Measurements from ENCODE around the gene PPP1R37. TPM values are rescaled to one million over a fixed set of nuclear protein-coding genes. Genes with fewer than 3 reads are reported as not detected.

The PPP1R37 gene
- total and polyA plus RNA-seq, 4 donors = 19.2 to 39.7 (median 25.9) TPM

GRCh38 chr19:45100846-45101252 is 7.9 kb downstream of the PPP1R37 start:
- H3K9ac ChIP-seq (ENCODE audit: insufficient read depth in 1 of 2, low read length in 2 of 2) = no peak overlapping the region
- no peak for ATAC-seq (ENCODE audit: insufficient read depth, low FRiP score)
- no peak overlapping the region for H3K4me3 ChIP-seq
- peaks cover 5 to 36% (median 20%) of the 10 kb centered on the region in 5 donors for H3K4me1 ChIP-seq (ENCODE audit: control insufficient read depth in 5 of 5, insufficient read depth in 5 of 5, low read length in 5 of 5)
- 83 to 93% methylated on average over 8 of the region's 8 CpGs for WGBS, 2 donors
- H3K27ac ChIP-seq (ENCODE audit: low read depth in 1 of 2, low read length in 1 of 2) = no peak overlapping the region
- DNase-seq = no peak
- H3K9me3 ChIP-seq (ENCODE audit: control insufficient read depth in 4 of 4, insufficient read depth in 3 of 4, low read length in 3 of 4) = no peaks in the 10 kb centered on the region
- no peaks in the 10 kb centered on the region for H3K27me3 ChIP-seq (ENCODE audit: control insufficient read depth in 3 of 3, insufficient read depth in 3 of 3, low read length in 2 of 3)
- TF ChIP-seq CTCF (IDR thresholded peaks at IDR 0.05; ENCODE audit: control extremely low read depth, extremely low read depth) = no peak
- H3K36me3 ChIP-seq (ENCODE audit: control insufficient read depth in 4 of 4, insufficient read depth in 4 of 4, low read length in 4 of 4) = peaks cover 0 to 2% (median 0%) of the 10 kb centered on the region in 4 donors

- WGBS, 2 donors = 88 to 93% methylated on average over 8 of the region's 8 CpGs
- Histone ChIP-seq H3K9ac (ENCODE audit: insufficient read depth in 1 of 2, low read length in 2 of 2) (no peak overlapping the region), H3K27me3 (ENCODE audit: control insufficient read depth in 3 of 3, insufficient read depth in 3 of 3, low read length in 2 of 3) (no peaks in the 10 kb centered on the region), H3K4me3 (no peak overlapping the region), H3K36me3 (ENCODE audit: control insufficient read depth in 4 of 4, insufficient read depth in 4 of 4, low read length in 4 of 4) (peaks cover 0 to 2% (median 0%) of the 10 kb centered on the region in 4 donors), H3K9me3 (ENCODE audit: control insufficient read depth in 4 of 4, insufficient read depth in 3 of 4, low read length in 3 of 4) (no peaks in the 10 kb centered on the region), H3K27ac (ENCODE audit: low read depth in 1 of 2, low read length in 1 of 2) (no peak overlapping the region), H3K4me1 (ENCODE audit: control insufficient read depth in 5 of 5, insufficient read depth in 5 of 5, low read length in 5 of 5) (peaks cover 5 to 30% (median 18%) of the 10 kb centered on the region in 5 donors)
- no peak for TF ChIP-seq CTCF (IDR thresholded peaks at IDR 0.05; ENCODE audit: control extremely low read depth, extremely low read depth)
- no peak for ATAC-seq (ENCODE audit: insufficient read depth, low FRiP score)
- no peak for DNase-seq
These were observed 8.8 kb downstream of the PPP1R37 start for GRCh38 chr19:45101806-45102205.

GRCh38 chr19:45102481-45102880 is 9.5 kb downstream of the PPP1R37 start:
- Histone ChIP-seq H3K27me3 (ENCODE audit: control insufficient read depth in 3 of 3, insufficient read depth in 3 of 3, low read length in 2 of 3) (no peaks in the 10 kb centered on the region), H3K9me3 (ENCODE audit: control insufficient read depth in 4 of 4, insufficient read depth in 3 of 4, low read length in 3 of 4) (no peaks in the 10 kb centered on the region), H3K9ac (ENCODE audit: insufficient read depth in 1 of 2, low read length in 2 of 2) (no peak overlapping the region), H3K4me3 (no peak overlapping the region), H3K4me1 (ENCODE audit: control insufficient read depth in 5 of 5, insufficient read depth in 5 of 5, low read length in 5 of 5) (peaks cover 5 to 28% (median 16%) of the 10 kb centered on the region in 5 donors), H3K36me3 (ENCODE audit: control insufficient read depth in 4 of 4, insufficient read depth in 4 of 4, low read length in 4 of 4) (no peaks in the 10 kb centered on the region), H3K27ac (ENCODE audit: low read depth in 1 of 2, low read length in 1 of 2) (no peak overlapping the region)
- no peak for DNase-seq
- WGBS, 2 donors = 97% methylated on average over 7 of the region's 7 CpGs
- ATAC-seq (ENCODE audit: insufficient read depth, low FRiP score) = no peak
- no peak for TF ChIP-seq CTCF (IDR thresholded peaks at IDR 0.05; ENCODE audit: control extremely low read depth, extremely low read depth)

GRCh38 chr19:45103156-45103507 is 10.2 kb downstream of the PPP1R37 start:
- H3K9me3 ChIP-seq (ENCODE audit: control insufficient read depth in 4 of 4, insufficient read depth in 3 of 4, low read length in 3 of 4) = no peaks in the 10 kb centered on the region
- H3K4me3 ChIP-seq = no peak overlapping the region
- ATAC-seq (ENCODE audit: insufficient read depth, low FRiP score) = no peak
- no peaks in the 10 kb centered on the region for H3K36me3 ChIP-seq (ENCODE audit: control insufficient read depth in 4 of 4, insufficient read depth in 4 of 4, low read length in 4 of 4)
- peaks cover 2 to 21% (median 10%) of the 10 kb centered on the region in 5 donors for H3K4me1 ChIP-seq (ENCODE audit: control insufficient read depth in 5 of 5, insufficient read depth in 5 of 5, low read length in 5 of 5)
- no peak overlapping the region for H3K27ac ChIP-seq (ENCODE audit: low read depth in 1 of 2, low read length in 1 of 2)
- H3K9ac ChIP-seq (ENCODE audit: insufficient read depth in 1 of 2, low read length in 2 of 2) = no peak overlapping the region
- WGBS, 2 donors = 39 to 55% methylated on average over 15 of the region's 15 CpGs
- H3K27me3 ChIP-seq (ENCODE audit: control insufficient read depth in 3 of 3, insufficient read depth in 3 of 3, low read length in 2 of 3) = no peaks in the 10 kb centered on the region
- TF ChIP-seq CTCF (IDR thresholded peaks at IDR 0.05; ENCODE audit: control extremely low read depth, extremely low read depth) = no peak
- peak in 2 of 3 donors; percentile 6 to 43 for DNase-seq
